ENCODE measurements around the gene ERGIC3.

ERGIC3 gene

GRCh38 chr20:35598899-35599775 is 57.3 kb downstream of the ERGIC3 start:
- no peak for DNase-seq (ENCODE audit: low spot score)

- DNase-seq (ENCODE audit: low spot score), result no peak
Observed at GRCh38 chr20:35599776-35600120, 57.9 kb downstream of the ERGIC3 start.

DNA sequence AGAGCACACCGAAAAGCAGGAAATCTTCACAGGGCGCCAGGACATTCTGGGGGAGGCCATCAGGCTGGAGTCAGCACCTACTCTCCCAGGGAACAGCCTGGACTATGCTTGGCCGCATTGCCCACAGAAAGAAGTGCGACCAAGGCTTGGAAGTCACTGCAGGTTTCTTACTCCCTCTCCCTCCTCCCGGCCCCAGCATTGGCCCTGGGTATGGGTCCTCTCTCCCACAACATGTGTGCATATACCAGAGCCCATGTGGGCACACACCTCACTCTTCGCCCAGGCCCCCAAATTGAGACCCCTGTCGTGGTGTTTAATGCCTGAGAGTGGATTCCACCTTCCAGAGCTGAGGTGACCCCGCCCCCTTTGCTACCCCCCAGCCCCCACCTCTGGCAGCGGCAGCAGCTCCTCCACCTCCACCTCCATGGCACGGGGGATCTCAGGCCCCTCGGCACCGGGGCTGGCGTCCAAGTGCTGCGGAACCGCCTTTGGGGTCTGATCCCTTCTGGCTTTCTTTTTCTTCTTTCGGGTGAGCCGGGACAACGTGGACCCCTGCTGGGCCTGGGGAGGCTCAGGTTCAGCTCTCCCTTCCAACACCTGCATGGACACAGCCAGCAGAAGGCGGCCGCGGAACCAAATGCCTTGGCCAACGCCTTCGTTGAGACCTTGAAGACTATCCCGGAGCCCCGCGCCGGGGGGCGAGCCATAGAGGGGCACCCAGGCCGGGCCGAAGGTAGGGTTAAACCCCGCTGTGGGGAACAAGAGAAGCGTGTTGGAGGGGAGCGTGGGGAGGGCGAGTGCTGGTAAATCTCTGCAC is 58.5 kb downstream of the ERGIC3 start:
- DNase-seq (ENCODE audit: low spot score), result no peak

- peak; percentile 75 for DNase-seq (ENCODE audit: low spot score)
Observed at GRCh38 chr20:35600993-35601973, 59.4 kb downstream of the ERGIC3 start.

DNA sequence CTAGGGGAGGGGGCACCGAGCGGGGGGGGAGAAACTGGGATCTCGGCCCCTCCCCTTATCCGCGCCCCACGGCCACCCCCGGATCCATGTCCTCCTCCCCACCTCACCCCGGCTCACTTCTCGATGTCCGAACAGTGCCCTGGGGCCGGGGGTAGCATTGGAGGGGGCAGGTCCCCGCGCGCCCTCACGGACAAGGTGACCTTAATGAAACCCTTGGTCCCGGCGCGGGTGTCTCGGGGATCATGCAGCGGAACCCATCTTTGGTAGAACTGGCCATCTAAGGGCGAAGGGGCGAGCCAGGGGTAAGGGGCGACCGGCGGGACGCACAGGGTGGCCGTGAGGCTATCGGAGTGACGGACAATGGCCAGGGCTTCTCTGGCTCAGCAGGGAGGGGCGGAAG is 60.1 kb downstream of the ERGIC3 start:
- DNase-seq (ENCODE audit: low spot score), result no peak

DNA sequence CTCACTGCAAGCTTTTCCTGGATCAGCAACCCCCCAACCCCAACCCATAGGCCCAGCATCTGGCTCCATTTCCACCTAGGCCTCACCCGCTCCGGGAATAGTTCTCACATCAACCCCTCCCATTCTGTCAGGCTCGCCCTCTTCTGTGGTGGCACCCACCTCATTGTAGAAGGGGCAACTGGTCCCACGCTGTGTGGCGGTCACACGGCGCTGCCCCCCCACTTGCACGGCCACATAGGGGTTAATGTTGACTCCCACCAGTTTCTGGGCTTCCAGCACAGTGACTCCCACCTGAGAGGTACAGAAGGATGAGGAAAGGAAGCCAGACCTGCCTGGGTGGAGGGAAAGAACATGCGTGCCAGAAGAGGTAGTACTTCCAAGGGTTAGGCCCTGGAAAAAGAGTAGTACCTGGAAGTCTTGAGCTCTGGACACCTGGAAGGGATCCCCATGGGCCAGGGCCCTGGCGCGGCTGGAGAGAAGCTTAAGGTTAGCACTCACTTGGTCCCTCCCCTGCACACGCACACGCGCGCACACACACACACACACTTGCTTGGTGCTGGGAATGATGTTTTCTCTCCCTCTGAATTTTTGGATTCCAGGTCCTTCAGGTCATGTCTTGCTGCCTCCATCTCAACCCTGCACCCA is 61.1 kb downstream of the ERGIC3 start:
- no peak for DNase-seq (ENCODE audit: low spot score)

GRCh38 chr20:35603695-35604448 is 62.0 kb downstream of the ERGIC3 start:
- no peak for DNase-seq (ENCODE audit: low spot score)

GRCh38 chr20:35604449-35604747 is 62.5 kb downstream of the ERGIC3 start:
- no peak for DNase-seq (ENCODE audit: low spot score)

GRCh38 chr20:35606127-35606526 is 64.2 kb downstream of the ERGIC3 start:
- no peak for DNase-seq (ENCODE audit: low spot score)

Data from CD4-positive, alpha-beta T cell treated with Interleukin-6 at 100 ng/mL for 8 hours (primary cell).